Cardiac muscle cell (in vitro differentiated cells and primary cell): ENCODE results near the gene KMT5B. TPM values are rescaled to one million over a fixed set of nuclear protein-coding genes. Genes with fewer than 3 reads are reported as not detected.

ENCODE experiments used
- DNase-seq, 2 donors: peaks; one replicate each; pipeline versions ENCODE4 v3.0.0 to v3.0.0-alpha.2; 2010 to 2017; ENCODE audit warnings: low read depth in 1 of 2, low spot score in 1 of 2
- H3K27ac ChIP-seq: fragments of 200-600 bp; sonication (generic); 2 replicates; pipeline ENCODE4 v1.5.1; 2016
- H3K27me3 ChIP-seq: fragments of 200-600 bp; sonication (generic); 2 replicates; pipeline ENCODE4 v1.6.0; 2016; ENCODE audit warnings: control low read depth
- H3K36me3 ChIP-seq: fragments of 200-600 bp; sonication (generic); 2 replicates; pipeline ENCODE4 v1.5.1; 2016; ENCODE audit warnings: control low read depth
- H3K4me1 ChIP-seq: fragments of 200-600 bp; sonication (generic); 2 replicates; pipeline ENCODE4 v1.8.1; 2017; ENCODE audit warnings: low read depth, mild to moderate bottlenecking, mixed run types
- H3K4me3 ChIP-seq: fragments of 200-600 bp; sonication (generic); 2 replicates; pipeline ENCODE4 v1.5.1; 2016; ENCODE audit warnings: mild to moderate bottlenecking
- H3K9me3 ChIP-seq: fragments of 200-600 bp; sonication (generic); 2 replicates; pipeline ENCODE4 v1.5.1; 2017; ENCODE audit warnings: low read depth, mild to moderate bottlenecking, control low read depth
- CTCF ChIP-seq: IDR thresholded peaks from 2 replicates; pipeline ENCODE4 v1.5.1; 2012; ENCODE audit warnings: low read depth, mild to moderate bottlenecking, low read length
- polyA plus RNA-seq: library from polyadenylated mRNA; unstranded; fragments of >200 nt; fragmentation: Nextera tagmentation; extraction: Ambion mirVana; gene quantifications from 2 replicates; pipeline ENCODE4 v1.2.1, GENCODE V29; 2016
- total RNA-seq: library from RNA; depleted of rRNA; stranded (reverse); fragments of >200 nt; gene quantifications from 2 replicates; pipeline ENCODE4 v1.2.3, GENCODE V29; 2016

The KMT5B gene
- total and polyA plus RNA-seq, 2 experiments from 2014 or later: 34.1 to 36.7 TPM

DNA sequence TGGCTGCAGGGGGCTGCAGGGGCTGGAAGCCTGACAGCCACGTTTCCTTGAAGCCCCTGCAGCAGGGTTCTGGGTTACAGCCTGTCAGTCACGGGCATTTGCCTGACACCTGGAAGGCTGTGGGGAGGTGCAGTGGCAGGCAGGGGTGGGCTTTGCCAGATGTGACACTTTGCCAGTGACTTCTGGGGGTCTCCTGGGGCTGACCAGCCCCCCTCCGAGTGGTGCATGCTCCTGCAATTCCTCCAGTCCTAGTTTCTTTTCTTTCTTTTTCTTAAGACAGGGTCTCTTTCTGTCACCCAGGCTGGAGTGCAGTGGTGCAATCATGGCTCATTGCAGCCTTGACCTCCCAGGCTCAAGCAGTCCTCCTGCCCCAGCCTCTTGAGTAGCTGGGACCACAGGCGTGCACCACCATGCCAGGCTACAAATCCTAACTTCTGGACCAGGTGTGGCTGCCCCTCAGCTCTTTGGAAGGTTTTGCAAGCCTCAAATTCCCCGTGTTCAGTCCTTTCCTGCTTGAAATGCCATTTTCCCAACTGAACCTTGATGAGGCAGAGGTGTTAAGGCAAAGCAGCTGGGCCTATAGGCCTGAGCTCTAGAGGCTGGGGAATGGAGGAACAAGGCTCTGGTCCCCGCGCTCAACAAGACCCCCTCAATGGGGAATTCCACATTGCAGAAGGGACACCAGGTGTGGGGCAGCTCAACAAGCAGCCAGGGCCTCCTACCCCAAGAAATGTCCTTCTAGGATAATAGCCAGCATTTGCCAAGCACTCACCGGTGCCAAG lies 71.7 kb downstream of the KMT5B start:
- Histone ChIP-seq H3K36me3 (no peaks in the 10 kb centered on the region), H3K4me1 (peaks cover 15% of the 10 kb centered on the region), H3K9me3 (no peaks in the 10 kb centered on the region), H3K27ac (no peak overlapping the region), H3K4me3 (no peak overlapping the region), H3K27me3 (no peaks in the 10 kb centered on the region)
- DNase-seq: no peak
- no peak for TF ChIP-seq CTCF

- no peaks in the 10 kb centered on the region for H3K9me3 ChIP-seq
- no peaks in the 10 kb centered on the region for H3K27me3 ChIP-seq
- H3K27ac ChIP-seq: no peak overlapping the region
- H3K4me1 ChIP-seq: peaks cover 14% of the 10 kb centered on the region
- no peak overlapping the region for H3K4me3 ChIP-seq
- no peak for DNase-seq
- TF ChIP-seq CTCF: no peak
- H3K36me3 ChIP-seq: no peaks in the 10 kb centered on the region
These were observed 72.4 kb downstream of the KMT5B start for GRCh38 chr11:68140496-68141245.

GRCh38 chr11:68138237-68138636 lies 74.9 kb downstream of the KMT5B start:
- H3K36me3 ChIP-seq: no peaks in the 10 kb centered on the region
- H3K4me1 ChIP-seq: peaks cover 14% of the 10 kb centered on the region
- no peak for TF ChIP-seq CTCF
- DNase-seq: no peak
- H3K4me3 ChIP-seq: no peak overlapping the region
- H3K9me3 ChIP-seq: no peaks in the 10 kb centered on the region
- H3K27me3 ChIP-seq: no peaks in the 10 kb centered on the region
- no peak overlapping the region for H3K27ac ChIP-seq

DNA sequence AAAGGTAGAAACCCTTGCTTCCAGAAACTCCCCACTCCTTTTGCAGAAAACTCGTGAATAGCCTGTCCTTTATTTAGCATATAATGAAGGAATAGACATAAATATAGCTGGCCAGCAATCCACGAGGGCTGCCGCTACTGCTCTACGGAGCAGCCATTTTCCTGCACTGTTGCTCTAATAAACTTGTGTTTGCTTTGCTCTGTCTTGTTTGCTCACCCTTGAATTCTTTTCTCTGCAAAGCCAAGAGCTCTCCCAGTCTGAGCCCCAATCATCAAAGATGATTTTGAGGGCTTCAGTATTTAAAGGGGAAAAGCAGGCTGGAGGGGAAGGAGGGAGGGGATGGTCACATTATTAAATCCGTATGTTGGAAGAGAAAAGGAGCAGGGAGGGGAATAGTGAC lies 75.3 kb downstream of the KMT5B start:
- Histone ChIP-seq H3K36me3 (no peaks in the 10 kb centered on the region), H3K9me3 (no peaks in the 10 kb centered on the region), H3K4me1 (peaks cover 14% of the 10 kb centered on the region), H3K4me3 (no peak overlapping the region), H3K27ac (no peak overlapping the region), H3K27me3 (no peaks in the 10 kb centered on the region)
- no peak for TF ChIP-seq CTCF
- no peak for DNase-seq

DNA sequence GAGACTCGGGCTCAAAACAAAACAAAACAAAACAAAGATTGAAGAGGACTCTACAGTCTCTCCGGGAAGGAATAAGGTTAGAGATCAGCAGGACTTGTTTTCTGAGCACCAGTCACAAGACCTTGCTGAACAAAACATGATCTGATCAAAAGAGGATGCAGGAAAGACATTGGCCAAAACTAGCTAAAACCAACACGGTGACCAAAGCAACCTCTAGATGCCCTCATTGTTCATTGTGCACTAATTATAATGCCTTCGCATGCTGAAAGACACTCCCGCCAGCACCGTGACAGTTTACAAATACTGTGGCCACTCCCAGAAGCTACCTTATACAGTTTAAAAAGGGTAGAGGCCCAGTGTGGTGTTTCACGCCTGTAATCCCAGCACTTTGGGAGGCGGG lies 76.2 kb downstream of the KMT5B start:
- Histone ChIP-seq H3K27ac (no peak overlapping the region), H3K4me3 (no peak overlapping the region), H3K27me3 (no peaks in the 10 kb centered on the region), H3K4me1 (peaks cover 14% of the 10 kb centered on the region), H3K9me3 (no peaks in the 10 kb centered on the region), H3K36me3 (no peaks in the 10 kb centered on the region)
- DNase-seq: no peak
- no peak for TF ChIP-seq CTCF
